Prostate gland (tissue), 2 donors: ENCODE results near the gene IFT81. TPM values are rescaled to one million over a fixed set of nuclear protein-coding genes. Genes with fewer than 3 reads are reported as not detected.

ENCODE experiments used
- DNase-seq: peaks from one replicate; pipeline ENCODE4 v3.0.0-alpha.2; 2019; ENCODE audit warnings: low spot score
- H3K27ac ChIP-seq, 2 donors: fragments of 200-600 bp; sonication (generic); 2 replicates each; pipeline ENCODE4 v1.5.1; 2017 to 2019
- H3K27me3 ChIP-seq: fragments of 200-600 bp; sonication (generic); replicated peaks from 2 replicates; pipeline ENCODE4 v1.5.1; 2019; ENCODE audit not compliant: insufficient read depth
- H3K36me3 ChIP-seq, 2 donors: fragments of 200-600 bp; sonication (generic); 1 replicate in 1 of 2; 2 replicates in 1 of 2; pipeline versions ENCODE4 v1.5.1 to v1.8.1; 2017 to 2019
- H3K4me1 ChIP-seq: fragments of 200-600 bp; sonication (generic); replicated peaks from 2 replicates; pipeline ENCODE4 v1.5.1; 2019
- H3K4me3 ChIP-seq, 2 donors: fragments of 200-600 bp; sonication (generic); 2 replicates each; pipeline ENCODE4 v1.5.1; 2017 to 2019
- H3K9me3 ChIP-seq: fragments of 200-600 bp; sonication (generic); 2 replicates; pipeline ENCODE4 v1.5.1; 2017
- CTCF ChIP-seq, 4 experiments: fragments of 200-600 bp in 2 of 4; fragments of 450-650 bp in 2 of 4; sonication (generic) in 2 of 4; IDR thresholded peaks; 1 replicate in 3 of 4; 2 replicates in 1 of 4; pipeline ENCODE4 v1.5.1; 2016 to 2019; ENCODE audit warnings: antibody characterized with exemption in 4 of 4, mild to moderate bottlenecking in 2 of 4, moderate library complexity in 2 of 4
- POLR2A ChIP-seq: fragments of 450-650 bp; IDR thresholded peaks from one replicate; pipeline ENCODE4 v1.6.1; 2016; ENCODE audit warnings: antibody characterized with exemption, mild to moderate bottlenecking
- POLR2AphosphoS5 ChIP-seq: sonication (generic); formaldehyde crosslinking; IDR thresholded peaks from one replicate; pipeline ENCODE4 v1.6.1; 2017; ENCODE audit warnings: antibody characterized with exemption
- WGBS: methylation state at CpG from one replicate; pipeline ENCODE4 v1.1.5; 2018; 5-methylcytosine and 5-hydroxymethylcytosine counted together
- intact Hi-C: fragments of 100-400 bp; cut with DNase I; formaldehyde crosslinking; loops from one replicate; pipeline ENCODE4 v1.14.2; 2022
- total RNA-seq, 2 donors: library from RNA; depleted of rRNA; stranded (reverse); fragments of >200 nt; gene quantifications; one replicate each; pipeline ENCODE4 v1.1.0, GENCODE V29; 2016

The IFT81 gene
- total RNA-seq, 2 donors from 2014 or later = 11.2 to 16.1 TPM

- peak overlapping the region; percentile 56 to 64 for H3K27ac ChIP-seq
These were observed 19.0 kb upstream of the IFT81 start for GRCh38 chr12:110105159-110105558.

GRCh38 chr12:110105986-110106385 is 18.2 kb upstream of the IFT81 start:
- H3K27ac ChIP-seq = peak overlapping the region in 1 of 2 donors; percentile 83
- H3K9me3 ChIP-seq = no peaks in the 10 kb centered on the region
- H3K4me3 ChIP-seq = no peak overlapping the region
- H3K27me3 ChIP-seq = no peaks in the 10 kb centered on the region
- no peaks in the 10 kb centered on the region for H3K36me3 ChIP-seq
- DNase-seq = no peak
- WGBS = 63% methylated on average over 2 of the region's 2 CpGs
- TF ChIP-seq POLR2A (no peak), CTCF (IDR thresholded peaks at IDR 0.05) (no peak), POLR2AphosphoS5 (no peak)
- no peaks in the 10 kb centered on the region for H3K4me1 ChIP-seq
- intact Hi-C loops = loop anchor here (5.0 kb wide), 1 partner anchor 176 kb away; the partner anchor contains the start of gene ATP2A2

More at GRCh38 chr12:110105159-110105558, 19.0 kb upstream of the IFT81 start:
- Histone ChIP-seq H3K36me3 (no peaks in the 10 kb centered on the region), H3K4me3 (no peak overlapping the region), H3K9me3 (no peaks in the 10 kb centered on the region), H3K27me3 (no peaks in the 10 kb centered on the region), H3K4me1 (no peaks in the 10 kb centered on the region)
- WGBS = 62% methylated on average over 1 of the region's 1 CpG
- no peak for DNase-seq
- no peak for TF ChIP-seq CTCF (IDR thresholded peaks at IDR 0.05)
- TF ChIP-seq POLR2A = no peak
- TF ChIP-seq POLR2AphosphoS5 = no peak
- intact Hi-C loops = loop anchor here (5.0 kb wide), 1 partner anchor 177 kb away; the partner anchor contains the start of gene ATP2A2

- Histone ChIP-seq H3K27me3 (no peaks in the 10 kb centered on the region), H3K4me3 (no peak overlapping the region), H3K36me3 (no peaks in the 10 kb centered on the region), H3K27ac (peak overlapping the region; percentile 83 to 87), H3K9me3 (no peaks in the 10 kb centered on the region), H3K4me1 (no peaks in the 10 kb centered on the region)
- TF ChIP-seq CTCF (IDR thresholded peaks at IDR 0.05) = no peak
- TF ChIP-seq POLR2AphosphoS5 = peak; percentile 14
- intact Hi-C loops = loop anchor here (2.0 to 5.0 kb wide), 2 partner anchors 113 to 175 kb away; partner anchors contain the start of gene ATP2A2
- DNase-seq = no peak
- WGBS = 80% methylated on average over 14 of the region's 14 CpGs
These were observed 16.5 kb upstream of the IFT81 start for GRCh38 chr12:110107369-110108281.

GRCh38 chr12:110108309-110109036 is 15.7 kb upstream of the IFT81 start:
- DNase-seq = no peak
- intact Hi-C loops = loop anchor here (2.0 to 5.0 kb wide), 2 partner anchors 112 to 174 kb away; partner anchors contain the start of gene ATP2A2
- WGBS = 73% methylated on average over 8 of the region's 8 CpGs
- TF ChIP-seq POLR2AphosphoS5 = no peak
- TF ChIP-seq POLR2A = no peak
- TF ChIP-seq CTCF (IDR thresholded peaks at IDR 0.05) = no peak
- Histone ChIP-seq H3K9me3 (no peaks in the 10 kb centered on the region), H3K36me3 (no peaks in the 10 kb centered on the region), H3K27me3 (no peaks in the 10 kb centered on the region), H3K4me3 (no peak overlapping the region), H3K4me1 (no peaks in the 10 kb centered on the region), H3K27ac (peak overlapping the region; percentile 83 to 87)
